Esophagus muscularis mucosa (tissue), 3 donors: ENCODE data around the gene UBQLN4.
A peak's percentile ranks its signal among the peaks of the same experiment; 100 is the strongest.

Source experiments
- POLR2AphosphoS5 ChIP-seq, 2 donors: sonication (generic); formaldehyde crosslinking; IDR thresholded peaks; one replicate each; pipeline ENCODE4 v1.6.1; 2017; ENCODE audit warnings: antibody characterized with exemption in 2 of 2
- TF ChIP-seq, protein P1 (sequence below), 3 experiments: fragments of 200-600 bp in 2 of 3; fragments of 450-650 bp in 1 of 3; sonication (generic) in 2 of 3; IDR thresholded peaks; one replicate each; pipeline ENCODE4 v1.5.1; 2017 to 2019; ENCODE audit warnings: antibody characterized with exemption in 3 of 3, mild to moderate bottlenecking in 2 of 3, moderate library complexity in 1 of 3

- TF ChIP-seq, protein P1, sequence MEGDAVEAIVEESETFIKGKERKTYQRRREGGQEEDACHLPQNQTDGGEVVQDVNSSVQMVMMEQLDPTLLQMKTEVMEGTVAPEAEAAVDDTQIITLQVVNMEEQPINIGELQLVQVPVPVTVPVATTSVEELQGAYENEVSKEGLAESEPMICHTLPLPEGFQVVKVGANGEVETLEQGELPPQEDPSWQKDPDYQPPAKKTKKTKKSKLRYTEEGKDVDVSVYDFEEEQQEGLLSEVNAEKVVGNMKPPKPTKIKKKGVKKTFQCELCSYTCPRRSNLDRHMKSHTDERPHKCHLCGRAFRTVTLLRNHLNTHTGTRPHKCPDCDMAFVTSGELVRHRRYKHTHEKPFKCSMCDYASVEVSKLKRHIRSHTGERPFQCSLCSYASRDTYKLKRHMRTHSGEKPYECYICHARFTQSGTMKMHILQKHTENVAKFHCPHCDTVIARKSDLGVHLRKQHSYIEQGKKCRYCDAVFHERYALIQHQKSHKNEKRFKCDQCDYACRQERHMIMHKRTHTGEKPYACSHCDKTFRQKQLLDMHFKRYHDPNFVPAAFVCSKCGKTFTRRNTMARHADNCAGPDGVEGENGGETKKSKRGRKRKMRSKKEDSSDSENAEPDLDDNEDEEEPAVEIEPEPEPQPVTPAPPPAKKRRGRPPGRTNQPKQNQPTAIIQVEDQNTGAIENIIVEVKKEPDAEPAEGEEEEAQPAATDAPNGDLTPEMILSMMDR (IDR thresholded peaks at IDR 0.05): peak in 1 of 3 experiments; percentile 43
- TF ChIP-seq POLR2AphosphoS5 (IDR thresholded peaks at IDR 0.05): peak; percentile 87 to 96
Observed at GRCh38 chr1:156054500-156055280, 1.1 kb upstream of the UBQLN4 start, which contains the start of gene LAMTOR2.
